Hindlimb muscle (tissue), 1 donor: Measurements from ENCODE around the gene C1S. TPM values are rescaled to one million over a fixed set of nuclear protein-coding genes. Genes with fewer than 3 reads are reported as not detected.
"Not testable (repeated sequence)": the region's sequence is repeated elsewhere in the genome, so short reads cannot be mapped to it uniquely, and the experiment has no call there.

Source experiments
- DNase-seq: peaks from one replicate; pipeline ENCODE4 v3.0.0-alpha.2; 2013
- polyA plus RNA-seq: library from polyadenylated mRNA; unstranded; fragments of 120-200 nt; gene quantifications from one replicate; pipeline ENCODE4 v1.2.1, GENCODE V29; 2013; ENCODE audit not compliant: insufficient read length

The C1S gene
- polyA plus RNA-seq, 1 donor, result 138 TPM

GRCh38 chr12:7103837-7104584, 43.5 kb downstream of the C1S start:
- no peak for DNase-seq

GRCh38 chr12:7106082-7106481, 45.6 kb downstream of the C1S start:
- no peak for DNase-seq

- DNase-seq, result not testable (repeated sequence)
These were observed 46.7 kb downstream of the C1S start for GRCh38 chr12:7107181-7107580.

GRCh38 chr12:7107636-7108002, 47.1 kb downstream of the C1S start:
- no peak for DNase-seq

GRCh38 chr12:7108003-7108795, 47.7 kb downstream of the C1S start:
- DNase-seq, result peak; percentile 62

GRCh38 chr12:7108796-7109571, 48.5 kb downstream of the C1S start, which contains the start of gene C1RL:
Gene C1RL (minus strand): TSS chr12:7109214. CDS start chr12:7109180, 34 bp downstream.
- peak; percentile 91 for DNase-seq

- no peak for DNase-seq
These were observed 49.0 kb downstream of the C1S start for GRCh38 chr12:7109572-7109920.

- no peak for DNase-seq
These were observed 50.1 kb downstream of the C1S start for GRCh38 chr12:7110661-7111060.

- peak; percentile 79 for DNase-seq
These were observed 51.5 kb downstream of the C1S start for GRCh38 chr12:7112041-7112440.

- DNase-seq, result no peak
These were observed 52.9 kb downstream of the C1S start for GRCh38 chr12:7113389-7113871.

GRCh38 chr12:7114008-7114407, 53.5 kb downstream of the C1S start:
- no peak for DNase-seq

- DNase-seq, result no peak
These were observed 54.3 kb downstream of the C1S start for GRCh38 chr12:7114851-7115250.

- no peak for DNase-seq
These were observed 55.7 kb downstream of the C1S start for GRCh38 chr12:7116196-7116595.

GRCh38 chr12:7116916-7117315, 56.4 kb downstream of the C1S start:
- DNase-seq, result no peak

- no peak for DNase-seq
These were observed 57.2 kb downstream of the C1S start for GRCh38 chr12:7117670-7118069.

GRCh38 chr12:7118881-7119280, 58.4 kb downstream of the C1S start:
- no peak for DNase-seq

- no peak for DNase-seq
These were observed 59.6 kb downstream of the C1S start for GRCh38 chr12:7120166-7120565.

Other genes with a start within 250 kb of the C1S start
- 17.6 TPM for gene GPR162, start 238.9 kb upstream of the C1S start, polyA plus RNA-seq
- gene P3H3, start 232.3 kb upstream of the C1S start, polyA plus RNA-seq, result 29.7 TPM
- 32.6 TPM for gene GNB3, start 219.8 kb upstream of the C1S start, polyA plus RNA-seq
- 16.7 TPM for gene CDCA3, start 209.4 kb upstream of the C1S start, polyA plus RNA-seq
- 66.9 TPM for gene USP5, start 208.6 kb upstream of the C1S start, polyA plus RNA-seq
- 1,016 TPM for gene TPI1, start 193.2 kb upstream of the C1S start, polyA plus RNA-seq
- 5.9 TPM for gene SPSB2, start 187.4 kb upstream of the C1S start, polyA plus RNA-seq
- gene LRRC23, start 155.9 kb upstream of the C1S start, polyA plus RNA-seq, result 9.3 TPM
- gene ENO2, start 146.1 kb upstream of the C1S start, polyA plus RNA-seq, result 4.8 TPM
- gene ATN1, start 132.8 kb upstream of the C1S start, polyA plus RNA-seq, result 91.2 TPM
- not detected for gene RNU7-1, start 116.9 kb upstream of the C1S start, polyA plus RNA-seq
- 148 TPM for gene C12orf57, start 116.7 kb upstream of the C1S start, polyA plus RNA-seq
- 6.8 TPM for gene PTPN6, start 109.4 kb upstream of the C1S start, polyA plus RNA-seq
- gene PHB2, start 90.1 kb upstream of the C1S start, polyA plus RNA-seq, result 307 TPM
- gene EMG1, start 89.8 kb upstream of the C1S start, polyA plus RNA-seq, result 26.6 TPM
- gene LPCAT3, start 42.2 kb upstream of the C1S start, polyA plus RNA-seq, result 18.6 TPM
- gene C1R, start 31.7 kb downstream of the C1S start, polyA plus RNA-seq, result 140 TPM
- gene C1RL, start 48.5 kb downstream of the C1S start, polyA plus RNA-seq, result 11.7 TPM
- gene RBP5, start 68.2 kb downstream of the C1S start, polyA plus RNA-seq, result 3.7 TPM
- gene CLSTN3, start 69.7 kb downstream of the C1S start, polyA plus RNA-seq, result 28.8 TPM
- 38.2 TPM for gene PEX5, start 129.0 kb downstream of the C1S start, polyA plus RNA-seq
- not detected for gene ACSM4, start 243.4 kb downstream of the C1S start, polyA plus RNA-seq